ENCODE measurements around the gene MLC1.

The MLC1 gene

DNA sequence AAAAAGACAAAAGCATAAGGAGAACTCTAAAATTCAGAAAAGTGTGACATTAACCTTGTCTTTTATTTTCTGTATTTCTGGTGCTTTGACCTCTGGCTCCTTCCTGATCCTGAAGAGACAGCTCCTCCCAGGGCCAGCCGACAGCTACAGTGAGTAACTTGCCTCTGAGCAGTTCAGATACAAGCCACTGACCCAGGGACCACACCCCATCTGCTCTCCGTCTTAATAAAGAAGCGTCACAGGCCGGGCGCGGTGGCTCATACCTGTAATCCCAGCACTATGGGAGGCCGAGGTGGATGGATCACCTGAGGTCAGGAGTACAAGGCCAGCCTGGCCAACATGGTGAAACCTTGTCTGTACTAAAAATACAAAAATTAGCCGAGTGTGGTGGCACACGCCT is 6.5 kb downstream of the MLC1 start:
- Histone ChIP-seq H3K4me3 (ENCODE audit: low read length in 2 of 2) (no peak overlapping the region), H3K36me3 (ENCODE audit: control insufficient read depth in 2 of 2, insufficient read depth in 2 of 2, low read length in 2 of 2) (no peaks in the 10 kb centered on the region), H3K27ac (ENCODE audit: low read depth in 2 of 2, low read length in 2 of 2) (no peak overlapping the region), H3K9ac (ENCODE audit: low read depth in 1 of 2, low read length in 2 of 2) (no peak overlapping the region), H3K27me3 (ENCODE audit: control insufficient read depth in 2 of 2, insufficient read depth in 2 of 2, low read length in 2 of 2) (peaks cover 4 to 6% of the 10 kb centered on the region in 2 donors), H3K9me3 (ENCODE audit: control insufficient read depth in 2 of 2, low read length in 2 of 2) (no peaks in the 10 kb centered on the region), H3K4me1 (ENCODE audit: control insufficient read depth in 2 of 2, insufficient read depth in 2 of 2, low read length in 2 of 2) (no peaks in the 10 kb centered on the region)

DNA sequence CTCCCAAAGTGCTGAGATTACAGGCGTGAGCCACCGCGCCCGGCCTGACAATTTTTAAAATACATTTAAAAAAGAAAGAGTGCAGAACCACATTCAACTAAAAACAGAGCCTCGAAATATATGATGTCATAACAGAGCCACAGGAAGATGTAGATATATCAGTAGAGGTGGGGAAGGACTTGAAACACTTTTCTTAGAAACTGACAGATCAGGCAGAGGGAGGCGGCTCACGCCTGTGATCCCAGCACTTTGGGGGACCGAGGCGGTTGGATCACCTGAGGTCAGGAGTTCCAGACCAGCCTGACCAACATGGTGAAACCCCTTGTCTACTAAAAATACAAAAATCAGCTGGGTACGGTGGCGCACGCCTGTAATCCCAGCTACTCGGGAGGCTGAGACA is 7.0 kb downstream of the MLC1 start:
- Histone ChIP-seq H3K4me3 (ENCODE audit: low read length in 2 of 2) (no peak overlapping the region), H3K4me1 (ENCODE audit: control insufficient read depth in 2 of 2, insufficient read depth in 2 of 2, low read length in 2 of 2) (no peaks in the 10 kb centered on the region), H3K36me3 (ENCODE audit: control insufficient read depth in 2 of 2, insufficient read depth in 2 of 2, low read length in 2 of 2) (no peaks in the 10 kb centered on the region), H3K27me3 (ENCODE audit: control insufficient read depth in 2 of 2, insufficient read depth in 2 of 2, low read length in 2 of 2) (peaks cover 4 to 6% of the 10 kb centered on the region in 2 donors), H3K9me3 (ENCODE audit: control insufficient read depth in 2 of 2, low read length in 2 of 2) (no peaks in the 10 kb centered on the region), H3K9ac (ENCODE audit: low read depth in 1 of 2, low read length in 2 of 2) (no peak overlapping the region), H3K27ac (ENCODE audit: low read depth in 2 of 2, low read length in 2 of 2) (no peak overlapping the region)

DNA sequence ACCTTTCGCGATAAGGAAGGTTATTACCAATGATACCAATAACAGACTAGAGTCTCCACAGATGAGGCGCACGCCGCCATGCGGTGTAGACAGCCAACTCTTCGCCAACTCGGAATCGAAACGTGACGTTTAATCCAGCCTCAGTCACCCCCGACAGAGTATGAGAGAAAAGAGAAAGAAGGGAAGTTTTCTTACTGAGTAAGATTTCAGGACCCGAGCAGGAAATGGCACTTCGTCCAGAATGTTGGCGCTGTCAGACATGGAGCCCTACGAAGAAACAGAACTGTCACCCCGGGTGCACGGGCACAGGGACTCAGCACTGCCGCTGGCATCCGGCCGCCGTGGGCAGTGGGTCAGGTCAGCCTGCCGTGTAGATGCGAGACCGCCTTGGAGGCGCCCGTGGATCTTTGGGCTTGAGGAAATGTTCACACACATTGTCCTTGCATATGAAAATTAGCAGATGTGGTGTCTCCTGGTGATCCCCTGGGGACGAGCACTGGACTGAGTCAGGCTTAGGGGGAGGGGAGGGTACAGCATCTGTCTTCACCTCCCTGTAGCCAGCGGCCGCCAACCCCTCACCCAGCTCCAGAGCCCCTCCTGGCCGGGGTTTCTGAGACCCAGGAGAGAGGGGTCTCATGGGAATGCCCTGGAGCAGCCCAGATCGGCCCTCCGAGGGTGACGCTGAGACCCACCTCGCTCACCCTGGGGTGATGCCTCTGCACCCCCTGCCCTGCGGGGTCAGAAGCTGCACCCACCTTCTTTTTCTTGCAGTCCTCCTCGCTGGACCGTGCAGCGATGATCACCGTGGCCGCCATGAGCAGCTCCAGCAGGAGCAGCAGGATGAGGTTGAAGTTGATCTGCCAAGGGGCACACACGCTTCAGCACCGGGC is 8.3 kb downstream of the MLC1 start:
- Histone ChIP-seq H3K9ac (ENCODE audit: low read depth in 1 of 2, low read length in 2 of 2) (no peak overlapping the region), H3K27me3 (ENCODE audit: control insufficient read depth in 2 of 2, insufficient read depth in 2 of 2, low read length in 2 of 2) (peaks cover 4 to 6% of the 10 kb centered on the region in 2 donors), H3K4me1 (ENCODE audit: control insufficient read depth in 2 of 2, insufficient read depth in 2 of 2, low read length in 2 of 2) (no peaks in the 10 kb centered on the region), H3K9me3 (ENCODE audit: control insufficient read depth in 2 of 2, low read length in 2 of 2) (no peaks in the 10 kb centered on the region), H3K36me3 (ENCODE audit: control insufficient read depth in 2 of 2, insufficient read depth in 2 of 2, low read length in 2 of 2) (no peaks in the 10 kb centered on the region), H3K4me3 (ENCODE audit: low read length in 2 of 2) (no peak overlapping the region), H3K27ac (ENCODE audit: low read depth in 2 of 2, low read length in 2 of 2) (no peak overlapping the region)

DNA sequence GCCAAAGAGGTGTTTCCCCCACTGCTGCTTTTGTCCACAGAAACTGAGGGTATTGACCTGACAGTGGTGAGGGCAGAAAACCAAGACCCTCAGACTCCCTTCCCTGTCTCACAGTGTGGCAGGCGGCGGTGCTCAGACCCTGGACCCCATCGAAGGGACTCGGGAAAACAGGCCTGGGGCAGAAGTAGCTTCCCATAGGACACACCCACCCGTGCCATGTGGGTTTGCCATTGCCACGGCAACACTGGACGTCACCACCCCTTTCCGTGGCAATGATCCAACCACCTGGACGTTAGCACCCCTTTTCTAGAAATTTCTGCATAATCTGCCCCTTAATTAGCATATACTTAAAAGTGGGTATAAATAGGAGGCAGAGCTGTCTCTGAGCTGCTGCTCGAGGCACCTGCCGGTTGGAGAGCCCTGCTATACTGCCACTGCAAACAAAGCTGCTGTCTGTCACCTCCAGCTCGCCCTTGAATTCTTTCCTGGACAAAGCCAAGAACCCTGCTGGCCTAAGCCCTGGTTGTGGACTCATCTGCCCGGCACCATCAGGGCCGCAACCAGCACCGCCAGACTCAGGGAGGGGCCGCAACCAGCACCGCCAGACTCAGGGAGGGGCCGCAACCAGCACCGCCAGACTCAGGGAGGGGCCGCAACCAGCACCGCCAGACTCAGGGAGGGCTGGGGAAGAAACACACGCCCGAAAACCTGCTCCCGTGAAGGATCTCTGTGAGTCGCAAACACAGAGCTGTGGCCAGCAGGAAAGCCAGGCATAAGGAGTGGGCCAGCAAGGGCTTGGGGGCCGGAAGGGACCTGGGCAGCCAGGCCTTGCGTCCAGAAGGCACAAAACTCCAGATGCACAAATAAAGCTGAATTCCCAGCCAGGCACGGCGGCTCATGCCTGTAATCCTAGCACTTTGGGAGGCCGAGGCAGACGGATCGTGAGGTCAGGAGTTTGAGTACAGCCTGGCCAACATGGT is 10.4 kb downstream of the MLC1 start:
- H3K27me3 ChIP-seq (ENCODE audit: control insufficient read depth in 2 of 2, insufficient read depth in 2 of 2, low read length in 2 of 2): peaks cover 3 to 4% of the 10 kb centered on the region in 2 donors
- no peaks in the 10 kb centered on the region for H3K4me1 ChIP-seq (ENCODE audit: control insufficient read depth in 2 of 2, insufficient read depth in 2 of 2, low read length in 2 of 2)
- no peak overlapping the region for H3K4me3 ChIP-seq (ENCODE audit: low read length in 2 of 2)
- no peaks in the 10 kb centered on the region for H3K9me3 ChIP-seq (ENCODE audit: control insufficient read depth in 2 of 2, low read length in 2 of 2)
- H3K9ac ChIP-seq (ENCODE audit: low read depth in 1 of 2, low read length in 2 of 2): no peak overlapping the region
- H3K36me3 ChIP-seq (ENCODE audit: control insufficient read depth in 2 of 2, insufficient read depth in 2 of 2, low read length in 2 of 2): no peaks in the 10 kb centered on the region
- no peak overlapping the region for H3K27ac ChIP-seq (ENCODE audit: low read depth in 2 of 2, low read length in 2 of 2)

DNA sequence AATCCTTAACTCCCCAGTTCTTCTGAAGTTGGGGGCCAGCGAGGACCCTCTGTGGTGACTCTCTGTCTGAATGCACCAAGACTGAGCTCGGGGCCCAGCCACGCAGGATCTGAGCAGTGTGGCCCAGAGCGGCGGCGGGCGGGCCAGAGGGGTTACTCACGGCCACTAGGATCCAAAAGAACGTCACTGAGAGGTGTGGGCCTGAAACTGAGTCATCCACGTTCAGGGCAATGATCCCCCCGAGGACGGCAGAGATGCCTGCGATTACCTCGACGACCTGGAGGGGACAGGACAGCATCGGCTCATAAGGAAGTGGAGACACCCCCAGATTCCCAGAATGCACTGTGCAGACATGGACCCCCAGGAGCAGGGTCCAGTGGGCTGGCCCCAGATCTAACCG is 11.2 kb downstream of the MLC1 start:
- Histone ChIP-seq H3K4me1 (ENCODE audit: control insufficient read depth in 2 of 2, insufficient read depth in 2 of 2, low read length in 2 of 2) (no peaks in the 10 kb centered on the region), H3K9ac (ENCODE audit: low read depth in 1 of 2, low read length in 2 of 2) (no peak overlapping the region), H3K27me3 (ENCODE audit: control insufficient read depth in 2 of 2, insufficient read depth in 2 of 2, low read length in 2 of 2) (peaks cover 3 to 4% of the 10 kb centered on the region in 2 donors), H3K9me3 (ENCODE audit: control insufficient read depth in 2 of 2, low read length in 2 of 2) (no peaks in the 10 kb centered on the region), H3K36me3 (ENCODE audit: control insufficient read depth in 2 of 2, insufficient read depth in 2 of 2, low read length in 2 of 2) (no peaks in the 10 kb centered on the region), H3K4me3 (ENCODE audit: low read length in 2 of 2) (no peak overlapping the region), H3K27ac (ENCODE audit: low read depth in 2 of 2, low read length in 2 of 2) (no peak overlapping the region)

DNA sequence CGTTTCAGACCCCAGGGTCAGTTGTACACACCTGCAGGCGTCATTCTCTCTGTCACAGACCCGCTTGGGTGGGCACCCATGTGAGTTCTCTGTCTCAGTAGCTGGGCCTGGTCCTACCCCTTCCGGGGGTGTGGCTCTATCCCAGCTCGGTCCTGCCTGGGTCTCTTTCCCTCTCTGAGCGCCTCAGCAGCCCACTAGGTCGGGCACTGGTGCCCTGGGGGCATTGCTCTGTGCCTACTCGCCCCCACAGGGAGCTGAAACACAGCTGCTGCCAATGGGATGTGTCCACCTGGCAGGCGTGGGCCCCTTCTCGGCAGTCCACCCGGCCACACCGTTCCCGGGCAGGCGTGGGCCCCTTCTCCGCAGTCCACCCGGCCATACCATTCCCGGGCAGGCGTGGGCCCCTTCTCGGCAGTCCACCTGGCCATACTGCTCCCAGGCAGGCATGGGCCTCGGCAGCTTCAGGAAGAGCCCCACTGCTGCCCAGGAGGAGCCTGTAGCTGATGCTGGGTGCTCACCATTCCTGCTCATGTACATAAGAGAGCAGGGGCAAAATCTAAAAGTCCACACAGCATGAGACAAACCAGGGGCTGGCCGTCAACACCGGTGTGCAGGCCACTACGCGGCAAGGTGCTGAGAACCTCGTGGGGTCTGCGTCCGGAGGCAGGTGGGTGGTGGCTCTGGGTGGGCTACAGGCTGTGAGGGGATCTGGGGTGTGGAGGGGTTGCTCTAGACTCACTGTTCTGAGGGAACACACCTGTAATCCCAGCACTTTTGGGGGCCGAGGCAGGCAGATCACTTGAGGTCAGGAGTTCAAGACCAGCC is 12.3 kb downstream of the MLC1 start:
- Histone ChIP-seq H3K4me3 (ENCODE audit: low read length in 2 of 2) (no peak overlapping the region), H3K4me1 (ENCODE audit: control insufficient read depth in 2 of 2, insufficient read depth in 2 of 2, low read length in 2 of 2) (no peaks in the 10 kb centered on the region)

DNA sequence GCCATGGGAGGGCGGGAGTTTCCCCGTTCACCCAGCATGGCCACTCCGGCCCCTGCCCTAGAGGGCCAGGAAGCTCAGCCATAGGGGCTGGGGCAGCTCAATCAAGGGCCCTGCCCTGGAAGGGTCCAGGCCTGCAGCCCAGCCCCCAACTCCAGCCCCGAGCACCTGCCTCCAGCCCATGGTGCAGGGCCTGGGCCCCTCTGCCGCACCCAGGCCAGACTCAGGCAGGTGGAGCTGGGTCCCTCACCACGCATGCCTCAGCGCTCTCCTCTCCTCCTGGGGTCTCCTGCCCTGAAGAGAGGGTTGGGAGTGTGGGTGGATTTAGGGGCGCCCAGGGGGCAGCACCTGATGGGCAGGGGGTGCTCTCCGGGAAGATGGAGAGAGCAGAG is 13.1 kb downstream of the MLC1 start:
- H3K9ac ChIP-seq (ENCODE audit: low read depth in 1 of 2, low read length in 2 of 2): no peak overlapping the region
- H3K9me3 ChIP-seq (ENCODE audit: control insufficient read depth in 2 of 2, low read length in 2 of 2): no peaks in the 10 kb centered on the region
- no peak overlapping the region for H3K4me3 ChIP-seq (ENCODE audit: low read length in 2 of 2)
- peaks cover 3 to 4% of the 10 kb centered on the region in 2 donors for H3K27me3 ChIP-seq (ENCODE audit: control insufficient read depth in 2 of 2, insufficient read depth in 2 of 2, low read length in 2 of 2)
- no peaks in the 10 kb centered on the region for H3K36me3 ChIP-seq (ENCODE audit: control insufficient read depth in 2 of 2, insufficient read depth in 2 of 2, low read length in 2 of 2)
- no peak overlapping the region for H3K27ac ChIP-seq (ENCODE audit: low read depth in 2 of 2, low read length in 2 of 2)
- H3K4me1 ChIP-seq (ENCODE audit: control insufficient read depth in 2 of 2, insufficient read depth in 2 of 2, low read length in 2 of 2): no peaks in the 10 kb centered on the region

More for the DNA sequence above, 12.3 kb downstream of the MLC1 start:
- Histone ChIP-seq H3K9me3 (ENCODE audit: control insufficient read depth in 2 of 2, low read length in 2 of 2) (no peaks in the 10 kb centered on the region), H3K36me3 (ENCODE audit: control insufficient read depth in 2 of 2, insufficient read depth in 2 of 2, low read length in 2 of 2) (no peaks in the 10 kb centered on the region), H3K27me3 (ENCODE audit: control insufficient read depth in 2 of 2, insufficient read depth in 2 of 2, low read length in 2 of 2) (peaks cover 3 to 4% of the 10 kb centered on the region in 2 donors), H3K27ac (ENCODE audit: low read depth in 2 of 2, low read length in 2 of 2) (no peak overlapping the region), H3K9ac (ENCODE audit: low read depth in 1 of 2, low read length in 2 of 2) (no peak overlapping the region)

DNA sequence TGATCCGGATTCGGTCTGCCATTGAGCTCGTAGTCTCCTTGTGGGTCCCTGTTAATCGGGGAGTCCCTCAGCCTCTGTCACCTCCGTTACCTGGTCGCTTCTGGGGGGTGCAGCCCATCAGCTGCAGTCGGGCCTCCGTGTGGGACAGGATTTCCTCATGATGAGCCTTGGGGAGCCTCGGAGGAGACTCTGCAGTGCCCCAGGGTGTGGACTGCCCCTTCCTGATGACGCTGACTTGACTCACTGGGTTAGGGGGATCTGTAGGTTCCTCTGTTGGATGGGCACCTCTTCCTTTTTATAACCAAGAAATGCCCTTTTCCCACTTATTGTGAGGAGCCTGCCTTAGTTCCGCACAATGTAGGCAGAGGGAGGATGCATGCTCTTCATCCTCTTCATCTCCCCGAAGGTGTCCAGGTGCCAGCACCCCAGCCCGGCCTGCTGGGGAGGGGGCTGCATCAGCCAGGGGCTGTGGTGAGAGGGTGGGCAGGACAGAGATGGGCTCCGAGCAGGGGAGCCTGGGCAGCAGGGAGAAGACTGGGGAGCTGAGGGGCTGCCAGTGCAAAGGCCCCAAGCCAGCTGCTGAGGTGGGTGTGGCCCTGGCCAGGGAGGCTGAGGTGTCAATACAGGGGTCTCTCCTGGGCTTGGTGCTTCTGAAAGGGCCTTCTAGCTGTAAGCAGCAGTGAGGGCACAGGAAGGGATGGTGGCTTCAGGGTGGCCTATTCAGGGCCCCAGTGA is 13.6 kb downstream of the MLC1 start:
- Histone ChIP-seq H3K27ac (ENCODE audit: low read depth in 2 of 2, low read length in 2 of 2) (no peak overlapping the region), H3K9me3 (ENCODE audit: control insufficient read depth in 2 of 2, low read length in 2 of 2) (no peaks in the 10 kb centered on the region), H3K4me1 (ENCODE audit: control insufficient read depth in 2 of 2, insufficient read depth in 2 of 2, low read length in 2 of 2) (no peaks in the 10 kb centered on the region), H3K36me3 (ENCODE audit: control insufficient read depth in 2 of 2, insufficient read depth in 2 of 2, low read length in 2 of 2) (no peaks in the 10 kb centered on the region), H3K9ac (ENCODE audit: low read depth in 1 of 2, low read length in 2 of 2) (no peak overlapping the region), H3K4me3 (ENCODE audit: low read length in 2 of 2) (no peak overlapping the region), H3K27me3 (ENCODE audit: control insufficient read depth in 2 of 2, insufficient read depth in 2 of 2, low read length in 2 of 2) (peaks cover 2 to 3% of the 10 kb centered on the region in 2 donors)

DNA sequence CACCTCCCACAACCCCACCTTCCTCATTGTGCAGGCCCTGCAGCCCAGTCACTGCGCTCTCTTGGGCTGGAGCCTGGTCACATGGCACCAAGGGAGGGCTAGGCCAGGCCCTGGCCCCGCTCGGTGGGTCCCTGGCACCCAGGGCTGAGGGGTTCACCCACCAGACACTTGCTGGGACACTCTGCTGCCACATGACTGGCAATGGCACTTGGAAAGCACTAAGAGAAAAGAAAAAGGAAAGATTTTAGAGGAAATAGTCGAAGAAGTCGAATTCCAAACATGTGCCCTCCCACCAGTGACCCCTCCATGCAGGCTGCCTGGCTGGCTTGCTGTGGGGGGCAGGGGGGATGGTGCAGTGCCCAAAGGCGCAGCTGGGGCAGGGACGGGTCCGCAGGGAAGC is 14.9 kb downstream of the MLC1 start:
- Histone ChIP-seq H3K9me3 (ENCODE audit: control insufficient read depth in 2 of 2, low read length in 2 of 2) (no peaks in the 10 kb centered on the region), H3K36me3 (ENCODE audit: control insufficient read depth in 2 of 2, insufficient read depth in 2 of 2, low read length in 2 of 2) (no peaks in the 10 kb centered on the region), H3K4me1 (ENCODE audit: control insufficient read depth in 2 of 2, insufficient read depth in 2 of 2, low read length in 2 of 2) (no peaks in the 10 kb centered on the region), H3K27me3 (ENCODE audit: control insufficient read depth in 2 of 2, insufficient read depth in 2 of 2, low read length in 2 of 2) (peaks cover 2 to 3% of the 10 kb centered on the region in 2 donors), H3K4me3 (ENCODE audit: low read length in 2 of 2) (no peak overlapping the region), H3K9ac (ENCODE audit: low read depth in 1 of 2, low read length in 2 of 2) (no peak overlapping the region), H3K27ac (ENCODE audit: low read depth in 2 of 2, low read length in 2 of 2) (no peak overlapping the region)
